IMR-90 (cell line): ENCODE data around the gene SERPINA10. TPM values are rescaled to one million over a fixed set of nuclear protein-coding genes. Genes with fewer than 3 reads are reported as not detected.

ENCODE experiments used
- ATAC-seq: fragments of 200-7000 bp; cut with Tn5 transposase; 2 replicates; pipeline ENCODE4 v1.9.1; 2020; ENCODE audit warnings: low read depth, mild to moderate bottlenecking, moderate library complexity
- BruUV-seq: library from RNA; stranded (reverse); fragments of 400-500 nt; replicated peaks from 2 replicates; lab custom pipeline; 2021; lab: Mats Ljungman, UMichigan
- CTCF ChIA-PET: fragments of 300-600 bp; formaldehyde crosslinking; extraction: SDS; loops from one replicate; lab custom pipeline; 2021; ENCODE audit warnings: antibody characterized with exemption; lab: Yijun Ruan, JAX
- POLR2A ChIA-PET: fragments of 300-600 bp; sonication (Branson Sonifier 250); formaldehyde crosslinking; loops from one replicate; lab custom pipeline; 2022; ENCODE audit warnings: antibody characterized with exemption; ENCODE audit not compliant: unreplicated experiment; lab: Charles Lee
- DNase-seq: peaks from one replicate; pipeline ENCODE4 v3.0.0; 2013
- H2AFZ ChIP-seq: replicated peaks from 2 replicates; pipeline ENCODE3; 2013; ENCODE audit warnings: low read length, mild to moderate bottlenecking; ENCODE audit not compliant: poor library complexity
- H2AK5ac ChIP-seq: 2 replicates; pipeline ENCODE4 v1.6.1; 2013; ENCODE audit warnings: low read depth, low read length, inconsistent platforms
- H2AK9ac ChIP-seq: replicated peaks from 2 replicates; pipeline ENCODE3; 2013; ENCODE audit warnings: mild to moderate bottlenecking, low read depth, low read length, moderate library complexity; ENCODE audit not compliant: poor library complexity
- H2BK120ac ChIP-seq: 2 replicates; pipeline ENCODE4 v1.6.1; 2013; ENCODE audit warnings: low read depth, low read length, inconsistent platforms
- H2BK15ac ChIP-seq: 3 replicates; pipeline ENCODE4 v1.6.1; 2013; ENCODE audit warnings: low read depth, low read length, inconsistent platforms
- H2BK20ac ChIP-seq: 2 replicates; pipeline ENCODE4 v1.6.1; 2013; ENCODE audit warnings: low read depth, mild to moderate bottlenecking, inconsistent platforms, low read length, moderate library complexity
- H2BK5ac ChIP-seq: 2 replicates; pipeline ENCODE4 v1.6.1; 2013; ENCODE audit warnings: mild to moderate bottlenecking, low read depth, low read length, inconsistent platforms; ENCODE audit not compliant: poor library complexity, severe bottlenecking
- H3K14ac ChIP-seq: replicated peaks from 2 replicates; pipeline ENCODE4 v1.6.1; 2013; ENCODE audit warnings: low read depth, low read length, inconsistent platforms
- H3K18ac ChIP-seq: 2 replicates; pipeline ENCODE4 v1.6.1; 2013; ENCODE audit warnings: low read depth, low read length, control low read depth
- H3K23ac ChIP-seq: 2 replicates; pipeline ENCODE4 v1.6.1; 2013; ENCODE audit warnings: low read depth, low read length, inconsistent platforms
- H3K27ac ChIP-seq: 2 replicates; pipeline ENCODE4 v1.5.1; 2013; ENCODE audit warnings: mild to moderate bottlenecking, control low read depth, low read length; ENCODE audit not compliant: insufficient read depth
- H3K27me3 ChIP-seq: 2 replicates; pipeline ENCODE4 v1.6.1; 2013; ENCODE audit warnings: low read length; ENCODE audit not compliant: control insufficient read depth, insufficient read depth
- H3K36me3 ChIP-seq: 2 replicates; pipeline ENCODE4 v1.6.1; 2013; ENCODE audit warnings: low read length, mixed read lengths; ENCODE audit not compliant: control insufficient read depth, insufficient read depth
- H3K4ac ChIP-seq: 2 replicates; pipeline ENCODE4 v1.6.1; 2013; ENCODE audit warnings: low read depth, low read length, inconsistent platforms
- H3K4me1 ChIP-seq: 2 replicates; pipeline ENCODE4 v1.6.1; 2013; ENCODE audit warnings: low read length, mixed read lengths; ENCODE audit not compliant: control insufficient read depth, insufficient read depth
- H3K4me2 ChIP-seq: 2 replicates; pipeline ENCODE4 v1.6.1; 2013; ENCODE audit warnings: low read depth, mild to moderate bottlenecking, control low read depth, low read length, moderate library complexity
- H3K4me3 ChIP-seq: 2 replicates; pipeline ENCODE4 v1.5.1; 2013; ENCODE audit warnings: low read depth, mild to moderate bottlenecking, control low read depth, low read length, moderate library complexity; ENCODE audit not compliant: insufficient read depth
- H3K56ac ChIP-seq: 2 replicates; pipeline ENCODE4 v1.6.1; 2013; ENCODE audit warnings: low read length, inconsistent platforms; ENCODE audit not compliant: insufficient read depth; ENCODE audit errors: extremely low read depth
- H3K79me1 ChIP-seq, 2 experiments: 2 replicates each; pipeline ENCODE4 v1.6.1; 2013; ENCODE audit warnings: low read length in 2 of 2, inconsistent platforms in 1 of 2, low read depth in 1 of 2
- H3K9ac ChIP-seq: 2 replicates; pipeline ENCODE4 v1.6.1; 2013; ENCODE audit warnings: low read depth, low read length, control low read depth
- H3K9me1 ChIP-seq: 2 replicates; pipeline ENCODE4 v1.6.1; 2013; ENCODE audit warnings: low read length, inconsistent platforms; ENCODE audit not compliant: insufficient read depth
- H3K9me3 ChIP-seq: 2 replicates; pipeline ENCODE4 v1.6.1; 2013; ENCODE audit warnings: low read length; ENCODE audit not compliant: control insufficient read depth, insufficient read depth
- H4K20me1 ChIP-seq: 2 replicates; pipeline ENCODE4 v1.6.1; 2013; ENCODE audit warnings: low read length, inconsistent platforms; ENCODE audit not compliant: insufficient read depth
- H4K5ac ChIP-seq: 2 replicates; pipeline ENCODE4 v1.6.1; 2013; ENCODE audit warnings: mild to moderate bottlenecking, low read depth, low read length, control low read depth
- H4K8ac ChIP-seq, 2 experiments: 2 replicates each; pipeline ENCODE4 v1.6.1; 2013; ENCODE audit warnings: low read depth in 2 of 2, low read length in 2 of 2, control low read depth in 1 of 2, inconsistent platforms in 1 of 2
- H4K91ac ChIP-seq: 2 replicates; pipeline ENCODE4 v1.6.1; 2013; ENCODE audit warnings: low read depth, low read length, inconsistent platforms; ENCODE audit not compliant: insufficient read depth
- BHLHE40 ChIP-seq: fragments of 150-350 bp; IDR thresholded peaks from 2 replicates; pipeline ENCODE4 v1.6.1; 2016; ENCODE audit warnings: mild to moderate bottlenecking, low read depth, low read length
- CEBPB ChIP-seq: IDR thresholded peaks from 2 replicates; pipeline ENCODE4 v1.6.1; 2012; ENCODE audit warnings: low read depth, low read length, improper control_type of control experiment
- RAD21 ChIP-seq: IDR thresholded peaks from 2 replicates; pipeline ENCODE4 v1.6.1; 2012; ENCODE audit warnings: low read length, improper control_type of control experiment
- SMC3 ChIP-seq: fragments of 150-350 bp; IDR thresholded peaks from 2 replicates; pipeline ENCODE4 v1.6.1; 2016; ENCODE audit warnings: low read depth, mild to moderate bottlenecking, antibody characterized with exemption, low read length, moderate library complexity
- WGBS, 2 experiments: methylation state at CpG; one replicate each; pipeline versions ENCODE4 v1.1.5 to v1.1.7; 2013; ENCODE audit warnings: missing lambda C conversion rate in 2 of 2; ENCODE audit not compliant: insufficient read length in 1 of 2; ENCODE audit errors: extremely low coverage in 2 of 2; 5-methylcytosine and 5-hydroxymethylcytosine counted together
- dilution Hi-C: fragments of 300-500 bp; cut with HindIII; formaldehyde crosslinking; loops from one replicate; pipeline ENCODE4 v1.14.3; 2018; ENCODE audit warnings: low sequenced_read_pairs; ENCODE audit not compliant: unreplicated experiment
- in situ Hi-C: fragments of 300-500 bp; cut with MboI; formaldehyde crosslinking; loops from 3 replicates; pipeline ENCODE4 v1.14.3; 2019; ENCODE audit warnings: low sequenced_read_pairs, inconsistent platforms, mixed read lengths
- intact Hi-C: fragments of 100-400 bp; cut with micrococcal nuclease; formaldehyde crosslinking; loops from 2 replicates; pipeline ENCODE4 v1.10.0; 2022
- polyA plus RNA-seq, 3 experiments: library from polyadenylated mRNA; depleted of rRNA; stranded (reverse); fragments of >200 nt; gene quantifications; 2 replicates each; pipeline ENCODE4 v1.2.3, GENCODE V29; 2012; ENCODE audit warnings: low replicate concordance in 1 of 3
- total RNA-seq: library from RNA; depleted of rRNA; stranded (reverse); fragments of >200 nt; gene quantifications from 2 replicates; pipeline ENCODE4 v1.2.3, GENCODE V29; 2012
- TF ChIP-seq, protein P1 (sequence below): conservative IDR thresholded peaks from 2 replicates; pipeline ENCODE4 v1.5.1; 2012; ENCODE audit warnings: mild to moderate bottlenecking, low read depth, low read length, improper control_type of control experiment
- TF ChIP-seq, protein P2 (sequence below): fragments of 150-350 bp; IDR thresholded peaks from 2 replicates; pipeline ENCODE4 v1.6.1; 2016; ENCODE audit warnings: low read depth, mild to moderate bottlenecking, low read length, moderate library complexity, borderline replicate concordance

The SERPINA10 gene
- total and polyA plus RNA-seq, 2 of the 4 experiments (the other 2 are of a cell fraction) = not detected

DNA sequence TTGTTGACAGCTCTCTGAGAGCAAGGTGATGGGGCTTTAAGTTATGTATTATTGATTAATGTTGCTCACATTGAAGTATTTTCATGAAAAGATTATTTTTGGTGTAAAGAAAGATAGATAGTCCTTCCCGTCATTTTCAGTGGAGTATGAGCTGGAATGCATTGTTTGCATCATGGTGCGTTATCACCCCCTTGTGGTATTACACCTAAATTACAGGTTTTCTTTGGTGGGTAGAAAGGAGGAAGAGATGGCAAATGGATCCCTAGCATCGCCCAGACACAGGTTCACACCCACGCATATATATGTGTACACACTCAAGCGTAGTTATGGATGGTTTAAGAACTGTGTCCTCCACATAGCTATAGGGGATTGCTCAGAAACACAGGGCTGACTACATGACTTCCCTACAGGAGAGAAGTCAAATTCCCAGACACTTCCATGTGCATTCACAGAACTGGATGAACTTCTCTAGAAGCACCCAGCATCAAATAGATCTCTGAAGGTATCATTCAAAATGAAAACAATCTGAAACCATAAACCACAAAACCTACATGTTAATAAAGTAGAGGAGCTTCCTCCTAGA lies 14.4 kb upstream of the SERPINA10 start:
- H2BK120ac ChIP-seq = no peak overlapping the region
- intact Hi-C loops = no loop called here
- TF ChIP-seq BHLHE40 = no peak
- TF ChIP-seq CEBPB = no peak
- TF ChIP-seq, protein P1, sequence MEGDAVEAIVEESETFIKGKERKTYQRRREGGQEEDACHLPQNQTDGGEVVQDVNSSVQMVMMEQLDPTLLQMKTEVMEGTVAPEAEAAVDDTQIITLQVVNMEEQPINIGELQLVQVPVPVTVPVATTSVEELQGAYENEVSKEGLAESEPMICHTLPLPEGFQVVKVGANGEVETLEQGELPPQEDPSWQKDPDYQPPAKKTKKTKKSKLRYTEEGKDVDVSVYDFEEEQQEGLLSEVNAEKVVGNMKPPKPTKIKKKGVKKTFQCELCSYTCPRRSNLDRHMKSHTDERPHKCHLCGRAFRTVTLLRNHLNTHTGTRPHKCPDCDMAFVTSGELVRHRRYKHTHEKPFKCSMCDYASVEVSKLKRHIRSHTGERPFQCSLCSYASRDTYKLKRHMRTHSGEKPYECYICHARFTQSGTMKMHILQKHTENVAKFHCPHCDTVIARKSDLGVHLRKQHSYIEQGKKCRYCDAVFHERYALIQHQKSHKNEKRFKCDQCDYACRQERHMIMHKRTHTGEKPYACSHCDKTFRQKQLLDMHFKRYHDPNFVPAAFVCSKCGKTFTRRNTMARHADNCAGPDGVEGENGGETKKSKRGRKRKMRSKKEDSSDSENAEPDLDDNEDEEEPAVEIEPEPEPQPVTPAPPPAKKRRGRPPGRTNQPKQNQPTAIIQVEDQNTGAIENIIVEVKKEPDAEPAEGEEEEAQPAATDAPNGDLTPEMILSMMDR = 0 out of 2 replicates have a peak, but pooled peaks have one; percentile 12
- TF ChIP-seq RAD21 = 0 out of 2 replicates have a peak, but pooled peaks have one; percentile 7
- TF ChIP-seq, protein P2, sequence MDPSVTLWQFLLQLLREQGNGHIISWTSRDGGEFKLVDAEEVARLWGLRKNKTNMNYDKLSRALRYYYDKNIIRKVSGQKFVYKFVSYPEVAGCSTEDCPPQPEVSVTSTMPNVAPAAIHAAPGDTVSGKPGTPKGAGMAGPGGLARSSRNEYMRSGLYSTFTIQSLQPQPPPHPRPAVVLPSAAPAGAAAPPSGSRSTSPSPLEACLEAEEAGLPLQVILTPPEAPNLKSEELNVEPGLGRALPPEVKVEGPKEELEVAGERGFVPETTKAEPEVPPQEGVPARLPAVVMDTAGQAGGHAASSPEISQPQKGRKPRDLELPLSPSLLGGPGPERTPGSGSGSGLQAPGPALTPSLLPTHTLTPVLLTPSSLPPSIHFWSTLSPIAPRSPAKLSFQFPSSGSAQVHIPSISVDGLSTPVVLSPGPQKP = no peak
- TF ChIP-seq SMC3 = no peak
- H3K56ac ChIP-seq = no peak overlapping the region
- no peak overlapping the region for H2BK20ac ChIP-seq
- H3K9ac ChIP-seq = no peak overlapping the region
- no peak overlapping the region for H3K4ac ChIP-seq
- no peak overlapping the region for H2BK15ac ChIP-seq
- no peak overlapping the region for H3K27ac ChIP-seq
- no peaks in the 10 kb centered on the region for H3K9me1 ChIP-seq
- H3K23ac ChIP-seq = no peak overlapping the region
- H2BK5ac ChIP-seq = no peak overlapping the region
- no peaks in the 10 kb centered on the region for H3K79me1 ChIP-seq
- H3K4me3 ChIP-seq = no peak overlapping the region
- H4K5ac ChIP-seq = no peak overlapping the region
- H3K4me2 ChIP-seq = no peak overlapping the region
- H4K8ac ChIP-seq = no peak overlapping the region
- H3K4me1 ChIP-seq = no peaks in the 10 kb centered on the region
- no peak overlapping the region for H2AK9ac ChIP-seq
- H3K18ac ChIP-seq = no peak overlapping the region
- no peaks in the 10 kb centered on the region for H4K20me1 ChIP-seq
- ATAC-seq = no peak
- H3K9me3 ChIP-seq = peaks cover 10% of the 10 kb centered on the region
- H2AFZ ChIP-seq = no peak overlapping the region
- H2AK5ac ChIP-seq = no peak overlapping the region
- WGBS, 2 experiments = no CpG with 5 or more reads among the region's 5 CpGs
- H3K27me3 ChIP-seq = no peaks in the 10 kb centered on the region
- ChIA-PET CTCF (no interaction called here), POLR2A (no interaction called here)
- in situ Hi-C loops = no loop called here
- DNase-seq = no peak
- dilution Hi-C loops = no loop called here
- no peaks in the 10 kb centered on the region for H3K36me3 ChIP-seq
- H4K91ac ChIP-seq = no peak overlapping the region
- BruUV-seq = no TSS peak
- H3K14ac ChIP-seq = no peak overlapping the region
